Measurements from ENCODE around the gene POLR2A. TPM values are rescaled to one million over a fixed set of nuclear protein-coding genes. Genes with fewer than 3 reads are reported as not detected.
A peak's percentile ranks its signal among the peaks of the same experiment; 100 is the strongest.

POLR2A gene
- total RNA-seq, 1 donor from 2014 or later: 121 TPM

GRCh38 chr17:7440834-7441195, 43.4 kb upstream of the POLR2A start:
- Mint-ChIP-seq H3K27me3 (ENCODE audit: low read depth) (no peaks in the 10 kb centered on the region), H3K27ac (ENCODE audit: unreplicated experiment) (peak overlapping the region; percentile 59), H3K4me1 (ENCODE audit: low read depth) (peaks cover 70% of the 10 kb centered on the region), H3K4me3 (ENCODE audit: unreplicated experiment) (peak overlapping the region; percentile 84), H3K36me3 (ENCODE audit: low read depth) (no peaks in the 10 kb centered on the region), H3K9me3 (ENCODE audit: low read depth) (no peaks in the 10 kb centered on the region)
- TF ChIP-seq CTCF (IDR thresholded peaks at IDR 0.05): peak; percentile 31
- no peak for DNase-seq (ENCODE audit: low spot score)

- Mint-ChIP-seq H3K9me3 (ENCODE audit: low read depth) (no peaks in the 10 kb centered on the region), H3K27me3 (ENCODE audit: low read depth) (no peaks in the 10 kb centered on the region), H3K36me3 (ENCODE audit: low read depth) (no peaks in the 10 kb centered on the region), H3K4me1 (ENCODE audit: low read depth) (peaks cover 68% of the 10 kb centered on the region), H3K4me3 (ENCODE audit: unreplicated experiment) (no peak overlapping the region), H3K27ac (ENCODE audit: unreplicated experiment) (peak overlapping the region; percentile 22)
- no peak for DNase-seq (ENCODE audit: low spot score)
- TF ChIP-seq CTCF (IDR thresholded peaks at IDR 0.05): no peak
Observed at GRCh38 chr17:7441266-7441665, 42.9 kb upstream of the POLR2A start.

GRCh38 chr17:7442142-7442541, 42.0 kb upstream of the POLR2A start:
- Mint-ChIP-seq H3K27me3 (ENCODE audit: low read depth) (peaks cover 3% of the 10 kb centered on the region), H3K36me3 (ENCODE audit: low read depth) (no peaks in the 10 kb centered on the region), H3K9me3 (ENCODE audit: low read depth) (no peaks in the 10 kb centered on the region), H3K4me3 (ENCODE audit: unreplicated experiment) (no peak overlapping the region), H3K4me1 (ENCODE audit: low read depth) (peaks cover 61% of the 10 kb centered on the region), H3K27ac (ENCODE audit: unreplicated experiment) (no peak overlapping the region)
- DNase-seq (ENCODE audit: low spot score): no peak
- no peak for TF ChIP-seq CTCF (IDR thresholded peaks at IDR 0.05)

GRCh38 chr17:7443499-7444485, 40.4 kb upstream of the POLR2A start:
- Mint-ChIP-seq H3K9me3 (ENCODE audit: low read depth) (no peaks in the 10 kb centered on the region), H3K27me3 (ENCODE audit: low read depth) (peaks cover 9% of the 10 kb centered on the region), H3K27ac (ENCODE audit: unreplicated experiment) (peak overlapping the region; percentile 59), H3K36me3 (ENCODE audit: low read depth) (peaks cover 2% of the 10 kb centered on the region), H3K4me3 (ENCODE audit: unreplicated experiment) (no peak overlapping the region), H3K4me1 (ENCODE audit: low read depth) (peaks cover 48% of the 10 kb centered on the region)
- DNase-seq (ENCODE audit: low spot score): no peak
- TF ChIP-seq CTCF (IDR thresholded peaks at IDR 0.05): no peak

GRCh38 chr17:7444682-7445618, 39.2 kb upstream of the POLR2A start, which contains the start of gene CHRNB1:
TSS of gene CHRNB1 (plus strand) at chr17:7445061. CDS start at chr17:7445128, 67 bp downstream.
- Mint-ChIP-seq H3K27me3 (ENCODE audit: low read depth) (peaks cover 10% of the 10 kb centered on the region), H3K27ac (ENCODE audit: unreplicated experiment) (peak within 1 kb of the TSS; percentile 59), H3K4me1 (ENCODE audit: low read depth) (peaks cover 40% of the 10 kb centered on the region), H3K9me3 (ENCODE audit: low read depth) (no peaks in the 10 kb centered on the region), H3K36me3 (ENCODE audit: low read depth) (peaks cover 3% of the 10 kb centered on the region), H3K4me3 (ENCODE audit: unreplicated experiment) (peak within 1 kb of the TSS; percentile 69)
- peak; percentile 20 for TF ChIP-seq CTCF (IDR thresholded peaks at IDR 0.05)
- DNase-seq (ENCODE audit: low spot score): no peak

Measured in chondrocyte (in vitro differentiated cells).